LNCAP (cell line): ENCODE data around the gene PRPF8.

ENCODE experiments used
- CTCF ChIP-seq: fragments of 450-650 bp; IDR thresholded peaks from 2 replicates; pipeline ENCODE4 v1.5.1; 2017; ENCODE audit warnings: mild to moderate bottlenecking

The PRPF8 gene

GRCh38 chr17:1709403-1709951 lies 24.8 kb upstream of the PRPF8 start:
- TF ChIP-seq CTCF: no peak

GRCh38 chr17:1707107-1707506 lies 22.4 kb upstream of the PRPF8 start:
- no peak for TF ChIP-seq CTCF

- no peak for TF ChIP-seq CTCF
Measured at GRCh38 chr17:1705004-1705403, 20.3 kb upstream of the PRPF8 start.

- no peak for TF ChIP-seq CTCF
Measured at GRCh38 chr17:1703063-1703462, 18.4 kb upstream of the PRPF8 start.

- TF ChIP-seq CTCF: no peak
Measured at GRCh38 chr17:1697681-1698080, 13.0 kb upstream of the PRPF8 start.

- TF ChIP-seq CTCF: no peak
Measured at GRCh38 chr17:1695365-1695764, 10.7 kb upstream of the PRPF8 start.

- TF ChIP-seq CTCF: no peak
Measured at GRCh38 chr17:1693339-1693738, 8.7 kb upstream of the PRPF8 start.

- no peak for TF ChIP-seq CTCF
Measured at GRCh38 chr17:1690544-1691221, 6.0 kb upstream of the PRPF8 start.
